HepG2 (cell line): ENCODE measurements around the gene RNPEPL1. TPM values are rescaled to one million over a fixed set of nuclear protein-coding genes. Genes with fewer than 3 reads are reported as not detected.

ENCODE experiments used
- ATAC-seq: fragments of 200-7000 bp; cut with Tn5 transposase; 3 replicates; pipeline ENCODE4 v1.9.1; 2020; ENCODE audit warnings: mild to moderate bottlenecking, moderate library complexity
- BruUV-seq: library from RNA; stranded (reverse); fragments of 400-500 nt; replicated peaks from 2 replicates; lab custom pipeline; 2021; lab: Mats Ljungman, UMichigan
- CTCF ChIA-PET: fragments of 300-600 bp; formaldehyde crosslinking; extraction: SDS; loops from one replicate; lab custom pipeline; 2021; ENCODE audit warnings: low total read pairs, inconsistent platforms, low intra/inter-chr PET ratio; lab: Yijun Ruan, JAX
- POLR2A ChIA-PET: fragments of 350-600 bp; sonication (Branson Sonifier 250); formaldehyde crosslinking; loops from one replicate; lab custom pipeline; 2020; ENCODE audit warnings: antibody characterized with exemption, inconsistent platforms; lab: Yijun Ruan, JAX
- DNase-seq: peaks from one replicate; pipeline ENCODE4 v3.0.0-alpha.2; 2015; ENCODE audit warnings: low spot score
- FAIRE-seq: peaks from 3 replicates; lab custom pipeline; 2011; peaks lifted over from hg19 to GRCh38; lab: Jason Lieb, UNC
- H2AFZ ChIP-seq: one replicate; pipeline ENCODE4 v1.6.1; 2011; ENCODE audit warnings: low read length, inconsistent platforms
- H3K27ac ChIP-seq: fragments of 300-600 bp; 3 replicates; pipeline ENCODE4 v1.8.0; 2011; ENCODE audit warnings: mixed run types, mild to moderate bottlenecking, mixed read lengths, low read length, inconsistent platforms; ENCODE audit not compliant: insufficient read depth; ENCODE audit errors: extremely low read length
- H3K27me3 ChIP-seq, 2 experiments: fragments of 200-600 bp in 1 of 2; 2 replicates in 1 of 2; 3 replicates in 1 of 2; pipeline versions ENCODE4 v1.6.0 to v1.8.0; 2011; ENCODE audit warnings: low read length in 2 of 2, mild to moderate bottlenecking in 2 of 2, moderate library complexity in 2 of 2, inconsistent platforms in 1 of 2; ENCODE audit not compliant: insufficient read depth in 2 of 2, control insufficient read depth in 1 of 2
- H3K36me3 ChIP-seq, 2 experiments: fragments of 200-600 bp in 1 of 2; replicated peaks in 1 of 2; 2 replicates in 1 of 2; 3 replicates in 1 of 2; pipeline versions ENCODE4 v1.5.1 to v1.8.0; 2011; ENCODE audit warnings: low read length in 2 of 2, inconsistent platforms in 1 of 2; ENCODE audit not compliant: insufficient read depth in 2 of 2, control insufficient read depth in 1 of 2
- H3K4me1 ChIP-seq: 2 replicates; pipeline ENCODE4 v1.5.1; 2012; ENCODE audit warnings: low read length, inconsistent platforms; ENCODE audit not compliant: insufficient read depth
- H3K4me2 ChIP-seq: 2 replicates; pipeline ENCODE4 v1.6.0; 2011; ENCODE audit warnings: low read depth, low read length, inconsistent platforms
- H3K4me3 ChIP-seq, 3 experiments: fragments of 200-600 bp in 1 of 3; sonication (generic), shearing (Covaris generic) in 1 of 3; replicated peaks in 1 of 3; 2 replicates each; pipeline ENCODE4 v1.5.1; 2011 to 2016; ENCODE audit warnings: low read length in 3 of 3, inconsistent platforms in 2 of 3, low read depth in 2 of 3, mild to moderate bottlenecking in 2 of 3, control low read depth in 1 of 3, mixed read lengths in 1 of 3; ENCODE audit not compliant: insufficient read depth in 1 of 3
- H3K79me2 ChIP-seq: one replicate; pipeline ENCODE4 v1.6.1; 2011; ENCODE audit warnings: low read length, inconsistent platforms; ENCODE audit not compliant: insufficient read depth
- H3K9ac ChIP-seq: 2 replicates; pipeline ENCODE4 v1.6.0; 2011; ENCODE audit warnings: mild to moderate bottlenecking, low read depth, low read length, inconsistent platforms; ENCODE audit not compliant: insufficient read depth
- H3K9me3 ChIP-seq: 2 replicates; pipeline ENCODE4 v1.5.1; 2012; ENCODE audit warnings: mild to moderate bottlenecking, low read length
- H4K20me1 ChIP-seq: 2 replicates; pipeline ENCODE4 v1.6.0; 2011; ENCODE audit warnings: inconsistent platforms, mild to moderate bottlenecking, low read length, moderate library complexity; ENCODE audit not compliant: insufficient read depth
- DZIP1 ChIP-seq: sonication (generic); formaldehyde crosslinking; IDR thresholded peaks from 2 replicates; pipeline ENCODE4 v1.5.0; 2020; ENCODE audit warnings: mild to moderate bottlenecking, missing genetic modification reagents
- ISX ChIP-seq: sonication (generic); formaldehyde crosslinking; conservative IDR thresholded peaks from 2 replicates; pipeline ENCODE4 v1.5.0; 2020; ENCODE audit warnings: missing genetic modification reagents
- KAT2B ChIP-seq: fragments of 150-350 bp; IDR thresholded peaks from 2 replicates; pipeline ENCODE4 v1.6.1; 2014; ENCODE audit warnings: low read depth, low read length, borderline replicate concordance
- SP5 ChIP-seq: IDR thresholded peaks from 2 replicates; pipeline ENCODE4 v1.6.1; 2016; ENCODE audit warnings: low read depth, borderline replicate concordance
- ZFY ChIP-seq: sonication (generic); formaldehyde crosslinking; IDR thresholded peaks from 2 replicates; pipeline ENCODE4 v1.4.0; 2020; ENCODE audit warnings: missing genetic modification reagents
- ZNF282 ChIP-seq: fragments of 450-650 bp; IDR thresholded peaks from 2 replicates; pipeline ENCODE4 v1.6.1; 2018; ENCODE audit not compliant: partially characterized antibody
- ZNF570 ChIP-seq: sonication (generic); formaldehyde crosslinking; IDR thresholded peaks from 2 replicates; pipeline ENCODE4 v1.4.0; 2020; ENCODE audit warnings: mild to moderate bottlenecking, missing genetic modification reagents, borderline replicate concordance
- ZNF639 ChIP-seq: conservative IDR thresholded peaks from 2 replicates; pipeline ENCODE4 v1.6.1; 2018; ENCODE audit warnings: missing genetic modification reagents
- ZNF883 ChIP-seq: sonication (generic); formaldehyde crosslinking; IDR thresholded peaks from 2 replicates; pipeline ENCODE4 v1.5.1; 2020; ENCODE audit warnings: mild to moderate bottlenecking, missing genetic modification reagents; ENCODE audit errors: not compliant biosample characterization
- WGBS: methylation state at CpG from one replicate; pipeline ENCODE4 v1.1.6; 2017; ENCODE audit warnings: low lambda C conversion rate; 5-methylcytosine and 5-hydroxymethylcytosine counted together
- in situ Hi-C: cut with HindIII; loops from 2 replicates; pipeline ENCODE4 v1.10.0; 2017; ENCODE audit warnings: low pct_unique_long_range_greater_than_20kb; ENCODE audit not compliant: extremely low pct_ligation_motif_present
- intact Hi-C: fragments of 100-400 bp; cut with micrococcal nuclease; formaldehyde crosslinking; loops from one replicate; pipeline ENCODE4 v1.10.0; 2022; ENCODE audit not compliant: unreplicated experiment
- polyA plus RNA-seq, 8 experiments: library from polyadenylated mRNA; depleted of rRNA in 3 of 8; stranded (reverse) in 7 of 8; unstranded in 1 of 8; fragments of >200 nt; fragmentation: Illumina TruSeq in 4 of 8; extraction: Trizol in 4 of 8; gene quantifications; 2 replicates each; pipeline versions ENCODE4 v1.2.1 to v1.2.3, GENCODE V29; 2011 to 2016; ENCODE audit warnings: low read depth in 4 of 8, missing spikeins in 1 of 8, mixed read lengths in 1 of 8; ENCODE audit not compliant: insufficient read depth in 1 of 8
- total RNA-seq, 5 experiments: library from RNA; depleted of rRNA; stranded (reverse); fragments of >200 nt; fragmentation: Illumina TruSeq; extraction: Trizol; gene quantifications; 2 replicates each; pipeline ENCODE4 v1.2.3, GENCODE V29; 2016; ENCODE audit warnings: low read depth in 1 of 5

RNPEPL1 gene
- total and polyA plus RNA-seq, 2 of the 13 experiments (the other 11 are each of a cell fraction or from before 2014, with no cell fraction given) = 13.0 to 18.0 TPM

- Histone ChIP-seq H3K4me3 (no peak overlapping the region), H3K9me3 (peaks cover 22% of the 10 kb centered on the region), H3K9ac (no peak overlapping the region), H3K27ac (no peak overlapping the region), H4K20me1 (peaks cover 3% of the 10 kb centered on the region; the same call in 1 of the 2 replicates), H2AFZ (no peak overlapping the region), H3K27me3 (no peaks in the 10 kb centered on the region), H3K36me3 (peaks cover 22 to 67% of the 10 kb centered on the region in 2 experiments), H3K4me2 (no peak overlapping the region), H3K79me2 (peaks cover 27% of the 10 kb centered on the region), H3K4me1 (peaks cover 22% of the 10 kb centered on the region)
- intact Hi-C loops (no loop called here), in situ Hi-C loops (no loop called here)
- ChIA-PET POLR2A (no interaction called here), CTCF (no interaction called here)
- 76% methylated on average over 9 of the region's 9 CpGs for WGBS
- DNase-seq (no peak), FAIRE-seq (no peak), ATAC-seq (no peak)
- no TSS peak for BruUV-seq
- no peak for TF ChIP-seq ZFY (CRISPR knock-in tag)
- TF ChIP-seq ISX (CRISPR knock-in tag) = no peak
- no peak for TF ChIP-seq KAT2B
- TF ChIP-seq DZIP1 = no peak
- TF ChIP-seq SP5 (CRISPR knock-in tag) = no peak
- no peak for TF ChIP-seq ZNF639 (CRISPR knock-in tag)
- no peak for TF ChIP-seq ZNF282
- TF ChIP-seq ZNF570 (CRISPR knock-in tag) = no peak
- TF ChIP-seq ZNF883 (CRISPR knock-in tag) = no peak
These were observed 46.1 kb downstream of the RNPEPL1 start for GRCh38 chr2:240614391-240614790.
